ENCODE measurements around the gene PREX1. TPM values are rescaled to one million over a fixed set of nuclear protein-coding genes. Genes with fewer than 3 reads are reported as not detected.
"Not testable (repeated sequence)": the region's sequence is repeated elsewhere in the genome, so short reads cannot be mapped to it uniquely, and the experiment has no call there.

PREX1 gene
- 248 TPM for total RNA-seq (ENCODE audit: unreplicated experiment)
- long read RNA-seq, partial matches to known transcripts, result 17 of 22 reads
- long read RNA-seq, other reads (novel, unspliced or antisense), result 5 of 22 reads

- Mint-ChIP-seq H3K27ac (ENCODE audit: unreplicated experiment) (peak within 1 kb of the TSS; percentile 91), H3K27me3 (ENCODE audit: unreplicated experiment) (peaks cover 12% of the 10 kb centered on the region), H3K4me1 (ENCODE audit: unreplicated experiment) (peaks cover 40% of the 10 kb centered on the region), H3K4me3 (ENCODE audit: unreplicated experiment) (peak within 1 kb of the TSS; percentile 100), H3K9me3 (ENCODE audit: unreplicated experiment) (no peaks in the 10 kb centered on the region), H3K36me3 (ENCODE audit: low read depth, unreplicated experiment) (peaks cover 10% of the 10 kb centered on the region)
- peak; percentile 91 for DNase-seq (ENCODE audit: low spot score)
- no peak for TF ChIP-seq CTCF (IDR thresholded peaks at IDR 0.05; ENCODE audit: unreplicated experiment)
These were observed at the start of gene PREX1 for GRCh38 chr20:48827855-48828733. TSS of gene PREX1 (minus strand) at chr20:48827999. CDS start at chr20:48827860, 139 bp downstream.

GRCh38 chr20:48877304-48877703 is 49.5 kb upstream of the PREX1 start:
- Mint-ChIP-seq H3K27me3 (ENCODE audit: unreplicated experiment) (peaks cover 4% of the 10 kb centered on the region), H3K4me1 (ENCODE audit: unreplicated experiment) (peaks cover 9% of the 10 kb centered on the region), H3K27ac (ENCODE audit: unreplicated experiment) (no peak overlapping the region), H3K36me3 (ENCODE audit: low read depth, unreplicated experiment) (no peaks in the 10 kb centered on the region), H3K4me3 (ENCODE audit: unreplicated experiment) (no peak overlapping the region), H3K9me3 (ENCODE audit: unreplicated experiment) (no peaks in the 10 kb centered on the region)
- TF ChIP-seq CTCF (IDR thresholded peaks at IDR 0.05; ENCODE audit: unreplicated experiment), result no peak
- no peak for DNase-seq (ENCODE audit: low spot score)

GRCh38 chr20:48875914-48876240 is 48.1 kb upstream of the PREX1 start:
- H3K4me3 Mint-ChIP-seq (ENCODE audit: unreplicated experiment), result no peak overlapping the region
- no peaks in the 10 kb centered on the region for H3K36me3 Mint-ChIP-seq (ENCODE audit: low read depth, unreplicated experiment)
- no peaks in the 10 kb centered on the region for H3K9me3 Mint-ChIP-seq (ENCODE audit: unreplicated experiment)
- no peak for DNase-seq (ENCODE audit: low spot score)
- TF ChIP-seq CTCF (IDR thresholded peaks at IDR 0.05; ENCODE audit: unreplicated experiment), result no peak
- H3K27ac Mint-ChIP-seq (ENCODE audit: unreplicated experiment), result no peak overlapping the region
- H3K4me1 Mint-ChIP-seq (ENCODE audit: unreplicated experiment), result peaks cover 9% of the 10 kb centered on the region
- H3K27me3 Mint-ChIP-seq (ENCODE audit: unreplicated experiment), result peaks cover 4% of the 10 kb centered on the region

- Mint-ChIP-seq H3K27ac (ENCODE audit: unreplicated experiment) (no peak overlapping the region), H3K36me3 (ENCODE audit: low read depth, unreplicated experiment) (no peaks in the 10 kb centered on the region), H3K9me3 (ENCODE audit: unreplicated experiment) (no peaks in the 10 kb centered on the region), H3K4me3 (ENCODE audit: unreplicated experiment) (no peak overlapping the region), H3K4me1 (ENCODE audit: unreplicated experiment) (peaks cover 9% of the 10 kb centered on the region), H3K27me3 (ENCODE audit: unreplicated experiment) (peaks cover 4% of the 10 kb centered on the region)
- no peak for DNase-seq (ENCODE audit: low spot score)
- no peak for TF ChIP-seq CTCF (IDR thresholded peaks at IDR 0.05; ENCODE audit: unreplicated experiment)
These were observed 47.6 kb upstream of the PREX1 start for GRCh38 chr20:48875233-48875913.

GRCh38 chr20:48869442-48869841 is 41.6 kb upstream of the PREX1 start:
- not testable (repeated sequence) for H3K36me3 Mint-ChIP-seq (ENCODE audit: low read depth, unreplicated experiment); H3K4me3 Mint-ChIP-seq (ENCODE audit: unreplicated experiment); DNase-seq (ENCODE audit: low spot score); H3K4me1 Mint-ChIP-seq (ENCODE audit: unreplicated experiment); H3K27me3 Mint-ChIP-seq (ENCODE audit: unreplicated experiment); H3K9me3 Mint-ChIP-seq (ENCODE audit: unreplicated experiment); H3K27ac Mint-ChIP-seq (ENCODE audit: unreplicated experiment)
